Measurements from ENCODE around the gene HOXA3. TPM values are rescaled to one million over a fixed set of nuclear protein-coding genes. Genes with fewer than 3 reads are reported as not detected.

HOXA3 gene
- total and polyA plus RNA-seq, 10 of the 15 experiments (the other 5 are each of a cell fraction or from before 2014, with no cell fraction given) = 0.05 TPM; not detected in 9

DNA sequence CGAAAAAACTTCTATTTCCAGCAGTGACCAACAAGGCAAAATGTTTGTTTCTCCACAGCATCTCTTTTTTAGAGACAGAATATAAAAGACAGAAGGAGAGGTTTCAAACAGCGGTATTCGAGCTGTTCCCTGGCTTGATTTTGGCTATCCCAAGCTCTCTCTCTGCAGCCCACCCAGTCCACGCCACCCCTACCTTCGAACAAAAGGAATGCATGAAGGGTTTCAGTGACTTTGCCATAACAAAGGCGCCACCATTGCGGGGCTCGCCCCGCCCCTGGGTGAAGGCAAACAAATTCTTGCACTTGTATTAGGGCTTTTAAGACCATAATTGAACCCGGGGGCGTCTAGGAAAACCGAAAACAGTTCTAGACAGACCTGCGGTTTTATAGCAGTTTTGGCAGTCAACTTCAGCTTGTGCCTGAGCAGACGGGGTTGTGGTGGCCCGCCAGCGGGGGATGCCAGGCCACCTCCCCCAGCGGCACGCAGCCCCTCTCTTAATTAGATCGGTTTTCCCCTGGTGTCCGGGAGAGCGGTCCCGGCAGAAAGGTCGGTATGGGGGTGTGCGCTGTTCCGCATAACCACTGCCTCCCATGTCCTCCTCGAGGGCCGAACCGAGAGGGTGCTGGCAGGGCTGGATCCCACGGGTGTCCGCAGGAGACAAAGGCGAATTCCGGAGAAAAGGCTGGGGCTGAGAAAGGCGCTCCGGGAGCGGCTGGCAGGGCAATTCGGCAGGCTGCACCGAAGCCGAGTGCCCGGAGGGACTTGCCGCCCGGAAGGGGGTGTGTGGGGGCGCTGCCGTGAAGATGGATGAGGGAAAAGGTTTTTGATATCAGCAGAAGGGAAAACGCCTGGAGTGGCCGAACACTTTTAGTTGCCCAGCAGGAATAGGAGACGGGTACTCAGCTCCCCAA lies 35.3 kb upstream of the HOXA3 start:
- Histone ChIP-seq H3K9ac (ENCODE audit: control insufficient read depth, insufficient read depth, low read length) (no peak overlapping the region), H3K27me3 (replicated peaks in 1 of 2; ENCODE audit: control insufficient read depth in 2 of 2, insufficient read depth in 2 of 2, low read length in 1 of 2) (peaks cover 47 to 54% of the 10 kb centered on the region in 2 experiments), H3K36me3 (ENCODE audit: control insufficient read depth in 2 of 2, insufficient read depth in 2 of 2, low read length in 1 of 2) (no peaks in the 10 kb centered on the region), H3K4me3 (no peak overlapping the region), H3K27ac (ENCODE audit: control insufficient read depth, insufficient read depth) (no peak overlapping the region), H3K4me2 (ENCODE audit: control insufficient read depth, insufficient read depth) (no peak overlapping the region), H4K20me1 (ENCODE audit: control insufficient read depth, insufficient read depth) (0 out of 2 replicates have a peak, but pooled peaks cover 3% of the 10 kb centered on the region), H2AFZ (ENCODE audit: control insufficient read depth, low read depth, low read length) (no peak overlapping the region), H3K9me3 (replicated peaks; ENCODE audit: control insufficient read depth, insufficient read depth, low read length) (no peaks in the 10 kb centered on the region; the same call in 2 of the 3 replicates), H3K79me2 (ENCODE audit: control insufficient read depth, insufficient read depth, low read length) (no peaks in the 10 kb centered on the region), H3K4me1 (ENCODE audit: control insufficient read depth, insufficient read depth, low read length) (no peaks in the 10 kb centered on the region)
- ATAC-seq (no peak), DNase-seq (ENCODE audit: low read depth, low spot score) (no peak), FAIRE-seq (no peak)
- in situ Hi-C loops (cut with MboI) (no loop called here), intact Hi-C loops (cut with micrococcal nuclease; ENCODE audit: unreplicated experiment) (no loop called here)
- ChIA-PET CTCF (interaction anchor here (0.6 to 2.1 kb wide), 3 partner anchors 8 to 582 kb away, joined by 3 to 7 read pairs (median 3); no protein-coding TSS in a partner anchor), SMC1A (ENCODE audit: uncharacterized antibody, unreplicated experiment) (interaction anchor here (0.6 to 1.2 kb wide), 2 partner anchors 8 to 591 kb away, joined by 3 to 5 read pairs; no protein-coding TSS in a partner anchor), POLR2A (no interaction called here), RAD21 (ENCODE audit: unreplicated experiment) (interaction anchor here (0.6 kb wide), 1 partner anchor 71 kb away, joined by 4 read pairs; no protein-coding TSS in a partner anchor)
- no TSS peak for BruUV-seq (replicated peaks)
- 16% methylated on average over 44 of the region's 46 CpGs for WGBS (ENCODE audit: insufficient coverage, insufficient replicate concordance, low lambda C conversion rate, missing lambda C conversion rate)
- TF ChIP-seq TCF12 (IDR thresholded peaks at IDR 0.05; ENCODE audit: low read depth, low read length) = no peak
- no peak for TF ChIP-seq KAT2A (conservative IDR thresholded peaks at IDR 0.05; ENCODE audit: control insufficient read depth, low read depth, low read length)
- TF ChIP-seq, protein P1, sequence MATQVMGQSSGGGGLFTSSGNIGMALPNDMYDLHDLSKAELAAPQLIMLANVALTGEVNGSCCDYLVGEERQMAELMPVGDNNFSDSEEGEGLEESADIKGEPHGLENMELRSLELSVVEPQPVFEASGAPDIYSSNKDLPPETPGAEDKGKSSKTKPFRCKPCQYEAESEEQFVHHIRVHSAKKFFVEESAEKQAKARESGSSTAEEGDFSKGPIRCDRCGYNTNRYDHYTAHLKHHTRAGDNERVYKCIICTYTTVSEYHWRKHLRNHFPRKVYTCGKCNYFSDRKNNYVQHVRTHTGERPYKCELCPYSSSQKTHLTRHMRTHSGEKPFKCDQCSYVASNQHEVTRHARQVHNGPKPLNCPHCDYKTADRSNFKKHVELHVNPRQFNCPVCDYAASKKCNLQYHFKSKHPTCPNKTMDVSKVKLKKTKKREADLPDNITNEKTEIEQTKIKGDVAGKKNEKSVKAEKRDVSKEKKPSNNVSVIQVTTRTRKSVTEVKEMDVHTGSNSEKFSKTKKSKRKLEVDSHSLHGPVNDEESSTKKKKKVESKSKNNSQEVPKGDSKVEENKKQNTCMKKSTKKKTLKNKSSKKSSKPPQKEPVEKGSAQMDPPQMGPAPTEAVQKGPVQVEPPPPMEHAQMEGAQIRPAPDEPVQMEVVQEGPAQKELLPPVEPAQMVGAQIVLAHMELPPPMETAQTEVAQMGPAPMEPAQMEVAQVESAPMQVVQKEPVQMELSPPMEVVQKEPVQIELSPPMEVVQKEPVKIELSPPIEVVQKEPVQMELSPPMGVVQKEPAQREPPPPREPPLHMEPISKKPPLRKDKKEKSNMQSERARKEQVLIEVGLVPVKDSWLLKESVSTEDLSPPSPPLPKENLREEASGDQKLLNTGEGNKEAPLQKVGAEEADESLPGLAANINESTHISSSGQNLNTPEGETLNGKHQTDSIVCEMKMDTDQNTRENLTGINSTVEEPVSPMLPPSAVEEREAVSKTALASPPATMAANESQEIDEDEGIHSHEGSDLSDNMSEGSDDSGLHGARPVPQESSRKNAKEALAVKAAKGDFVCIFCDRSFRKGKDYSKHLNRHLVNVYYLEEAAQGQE (IDR thresholded peaks at IDR 0.05; ENCODE audit: low read depth, low read length) = no peak
- TF ChIP-seq, protein P2, sequence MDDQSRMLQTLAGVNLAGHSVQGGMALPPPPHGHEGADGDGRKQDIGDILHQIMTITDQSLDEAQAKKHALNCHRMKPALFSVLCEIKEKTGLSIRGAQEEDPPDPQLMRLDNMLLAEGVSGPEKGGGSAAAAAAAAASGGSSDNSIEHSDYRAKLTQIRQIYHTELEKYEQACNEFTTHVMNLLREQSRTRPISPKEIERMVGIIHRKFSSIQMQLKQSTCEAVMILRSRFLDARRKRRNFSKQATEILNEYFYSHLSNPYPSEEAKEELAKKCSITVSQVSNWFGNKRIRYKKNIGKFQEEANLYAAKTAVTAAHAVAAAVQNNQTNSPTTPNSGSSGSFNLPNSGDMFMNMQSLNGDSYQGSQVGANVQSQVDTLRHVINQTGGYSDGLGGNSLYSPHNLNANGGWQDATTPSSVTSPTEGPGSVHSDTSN (IDR thresholded peaks at IDR 0.05; ENCODE audit: insufficient replicate concordance, low read depth, low read length) = no peak
- TF ChIP-seq SMAD1 (IDR thresholded peaks at IDR 0.05; ENCODE audit: low read depth, partially characterized antibody) = no peak
- TF ChIP-seq CHD1 (IDR thresholded peaks at IDR 0.05; ENCODE audit: low read depth, low read length) = no peak
- peak; percentile 45 for TF ChIP-seq SUZ12 (IDR thresholded peaks at IDR 0.05; ENCODE audit: unreplicated experiment)
- TF ChIP-seq, protein P3, sequence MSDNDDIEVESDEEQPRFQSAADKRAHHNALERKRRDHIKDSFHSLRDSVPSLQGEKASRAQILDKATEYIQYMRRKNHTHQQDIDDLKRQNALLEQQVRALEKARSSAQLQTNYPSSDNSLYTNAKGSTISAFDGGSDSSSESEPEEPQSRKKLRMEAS (IDR thresholded peaks at IDR 0.05; ENCODE audit: low read depth, low read length) = no peak
- no peak for TF ChIP-seq RAD51 (IDR thresholded peaks at IDR 0.05)
- no peak for TF ChIP-seq POLR2AphosphoS5 (IDR thresholded peaks at IDR 0.05; ENCODE audit: low read length)
- 0 out of 2 replicates have a peak, but pooled peaks have one; percentile 10 for TF ChIP-seq IKZF1 (conservative IDR thresholded peaks at IDR 0.05)
- no peak for TF ChIP-seq ETV6 (conservative IDR thresholded peaks at IDR 0.05 in 1 of 2, IDR thresholded peaks at IDR 0.05 in 1 of 2; ENCODE audit: borderline replicate concordance in 1 of 2, low read depth in 1 of 2)
- no peak for TF ChIP-seq CREM (IDR thresholded peaks at IDR 0.05; ENCODE audit: low read depth)
- no peak for TF ChIP-seq SMAD5 (IDR thresholded peaks at IDR 0.05; ENCODE audit: low read depth)

Data from GM12878 (cell line).